Mesendoderm (in vitro differentiated cells): ENCODE results near the gene EEPD1.

Source experiments
- DNase-seq: peaks from one replicate; pipeline ENCODE4 v3.0.0; 2013
- H2AK5ac ChIP-seq: 2 replicates; pipeline ENCODE4 v1.6.1; 2013; ENCODE audit warnings: low read length, inconsistent platforms
- H2BK120ac ChIP-seq: 2 replicates; pipeline ENCODE4 v1.6.1; 2013; ENCODE audit warnings: low read depth, mild to moderate bottlenecking, low read length, moderate library complexity, mixed read lengths
- H2BK15ac ChIP-seq: replicated peaks from 2 replicates; pipeline ENCODE4 v1.6.1; 2013; ENCODE audit warnings: low read depth, mild to moderate bottlenecking, moderate library complexity
- H2BK5ac ChIP-seq: 2 replicates; pipeline ENCODE4 v1.6.1; 2013; ENCODE audit warnings: low read length, inconsistent platforms
- H3K18ac ChIP-seq: 2 replicates; pipeline ENCODE4 v1.6.1; 2013; ENCODE audit warnings: mild to moderate bottlenecking, low read length, mixed read lengths
- H3K23ac ChIP-seq: one replicate; pipeline ENCODE4 v1.6.1; 2013; ENCODE audit warnings: low read length
- H3K27ac ChIP-seq: 2 replicates; pipeline ENCODE4 v1.5.1; 2013; ENCODE audit warnings: low read depth, mild to moderate bottlenecking, inconsistent platforms, low read length, moderate library complexity
- H3K27me3 ChIP-seq: 2 replicates; pipeline ENCODE4 v1.6.1; 2013; ENCODE audit warnings: low read length, control low read depth, mild to moderate bottlenecking, inconsistent platforms; ENCODE audit not compliant: insufficient read depth, poor library complexity
- H3K36me3 ChIP-seq: 2 replicates; pipeline ENCODE4 v1.6.1; 2013; ENCODE audit warnings: low read length, inconsistent platforms; ENCODE audit not compliant: control insufficient read depth, insufficient read depth
- H3K4ac ChIP-seq: one replicate; pipeline ENCODE4 v1.6.1; 2013; ENCODE audit warnings: low read depth, mild to moderate bottlenecking, low read length, moderate library complexity
- H3K4me1 ChIP-seq: 2 replicates; pipeline ENCODE4 v1.6.1; 2013; ENCODE audit warnings: low read depth, low read length, inconsistent platforms; ENCODE audit not compliant: control insufficient read depth
- H3K4me2 ChIP-seq: 2 replicates; pipeline ENCODE4 v1.6.1; 2013; ENCODE audit warnings: low read length
- H3K4me3 ChIP-seq: 2 replicates; pipeline ENCODE4 v1.5.1; 2013; ENCODE audit warnings: mild to moderate bottlenecking, low read length
- H3K56ac ChIP-seq: one replicate; pipeline ENCODE4 v1.6.1; 2013; ENCODE audit warnings: low read length
- H3K79me1 ChIP-seq: 2 replicates; pipeline ENCODE4 v1.6.1; 2013; ENCODE audit warnings: low read length, inconsistent platforms
- H3K79me2 ChIP-seq: 2 replicates; pipeline ENCODE4 v1.6.1; 2013; ENCODE audit warnings: mild to moderate bottlenecking, low read length; ENCODE audit not compliant: control insufficient read depth, insufficient read depth
- H3K9ac ChIP-seq: 2 replicates; pipeline ENCODE4 v1.6.1; 2013; ENCODE audit warnings: low read length, inconsistent platforms
- H4K5ac ChIP-seq: one replicate; pipeline ENCODE4 v1.6.1; 2013; ENCODE audit warnings: low read length
- H4K8ac ChIP-seq: one replicate; pipeline ENCODE4 v1.6.1; 2013; ENCODE audit warnings: low read depth, mild to moderate bottlenecking, control low read depth, low read length, moderate library complexity
- WGBS: extraction: QIAGEN DNeasy Blood & Tissue Kit; methylation state at CpG from one replicate; pipeline ENCODE4 v1.1.7; 2013; ENCODE audit warnings: low lambda C conversion rate, missing lambda C conversion rate; ENCODE audit not compliant: insufficient coverage; ENCODE audit errors: extremely low coverage; 5-methylcytosine and 5-hydroxymethylcytosine counted together

Gene EEPD1

GRCh38 chr7:36300696-36301350, 147.8 kb downstream of the EEPD1 start:
- Histone ChIP-seq H3K79me2 (no peaks in the 10 kb centered on the region), H4K5ac (no peak overlapping the region), H3K27me3 (no peaks in the 10 kb centered on the region), H2BK5ac (no peak overlapping the region), H2AK5ac (no peak overlapping the region), H3K4me3 (no peak overlapping the region), H2BK15ac (no peak overlapping the region), H4K8ac (no peak overlapping the region), H3K27ac (peak overlapping the region; percentile 10), H3K4me1 (peaks cover 6% of the 10 kb centered on the region), H3K9ac (no peak overlapping the region), H3K4me2 (no peak overlapping the region), H3K4ac (no peak overlapping the region), H3K56ac (no peak overlapping the region), H3K18ac (peak overlapping the region; percentile 12), H3K23ac (no peak overlapping the region), H2BK120ac (no peak overlapping the region), H3K36me3 (no peaks in the 10 kb centered on the region), H3K79me1 (no peaks in the 10 kb centered on the region)
- WGBS: no CpG with 5 or more reads among the region's 9 CpGs
- DNase-seq: no peak

- Histone ChIP-seq H2BK120ac (no peak overlapping the region), H3K4me2 (no peak overlapping the region), H3K27ac (peak overlapping the region; percentile 18), H3K79me1 (no peaks in the 10 kb centered on the region), H3K23ac (no peak overlapping the region), H2AK5ac (no peak overlapping the region), H3K36me3 (no peaks in the 10 kb centered on the region), H2BK5ac (peak overlapping the region; percentile 67), H3K9ac (no peak overlapping the region), H4K8ac (no peak overlapping the region), H3K4ac (no peak overlapping the region), H3K79me2 (no peaks in the 10 kb centered on the region), H4K5ac (peak overlapping the region; percentile 73), H2BK15ac (no peak overlapping the region), H3K18ac (peak overlapping the region; percentile 24), H3K27me3 (no peaks in the 10 kb centered on the region), H3K4me1 (peaks cover 6% of the 10 kb centered on the region), H3K4me3 (no peak overlapping the region), H3K56ac (peak overlapping the region; percentile 79)
- peak; percentile 61 for DNase-seq
- WGBS: no CpG with 5 or more reads among the region's 15 CpGs
Observed at GRCh38 chr7:36301914-36302771, 149.1 kb downstream of the EEPD1 start.

- H3K4me3 ChIP-seq: no peak overlapping the region
- no peaks in the 10 kb centered on the region for H3K27me3 ChIP-seq
- H3K4me1 ChIP-seq: peaks cover 6% of the 10 kb centered on the region
- H3K23ac ChIP-seq: peak overlapping the region; percentile 83
- H2BK120ac ChIP-seq: no peak overlapping the region
- H4K5ac ChIP-seq: no peak overlapping the region
- H3K79me2 ChIP-seq: no peaks in the 10 kb centered on the region
- no peak overlapping the region for H3K27ac ChIP-seq
- H2BK5ac ChIP-seq: no peak overlapping the region
- no peak overlapping the region for H4K8ac ChIP-seq
- H3K56ac ChIP-seq: peak overlapping the region; percentile 15
- H2AK5ac ChIP-seq: peak overlapping the region; percentile 36
- H3K36me3 ChIP-seq: no peaks in the 10 kb centered on the region
- H3K79me1 ChIP-seq: no peaks in the 10 kb centered on the region
- H2BK15ac ChIP-seq: no peak overlapping the region
- no peak overlapping the region for H3K18ac ChIP-seq
- no peak overlapping the region for H3K4ac ChIP-seq
- no CpG with 5 or more reads among the region's 8 CpGs for WGBS
- H3K4me2 ChIP-seq: no peak overlapping the region
- no peak overlapping the region for H3K9ac ChIP-seq
- DNase-seq: no peak
Observed at GRCh38 chr7:36303202-36304098, 150.4 kb downstream of the EEPD1 start.

- Histone ChIP-seq H2AK5ac (no peak overlapping the region), H3K36me3 (no peaks in the 10 kb centered on the region), H3K4me2 (no peak overlapping the region), H3K27me3 (no peaks in the 10 kb centered on the region), H3K23ac (no peak overlapping the region), H3K27ac (no peak overlapping the region), H3K4me1 (peaks cover 6% of the 10 kb centered on the region), H3K4ac (no peak overlapping the region), H2BK120ac (no peak overlapping the region), H3K79me1 (no peaks in the 10 kb centered on the region), H3K9ac (no peak overlapping the region), H4K8ac (no peak overlapping the region), H3K18ac (no peak overlapping the region), H3K79me2 (no peaks in the 10 kb centered on the region), H3K4me3 (no peak overlapping the region), H2BK15ac (no peak overlapping the region), H4K5ac (no peak overlapping the region), H2BK5ac (no peak overlapping the region), H3K56ac (no peak overlapping the region)
- WGBS: no CpG with 5 or more reads among the region's 6 CpGs
- no peak for DNase-seq
Observed at GRCh38 chr7:36304099-36304425, 151.0 kb downstream of the EEPD1 start.

GRCh38 chr7:36305226-36305625, 152.2 kb downstream of the EEPD1 start:
- no peak for DNase-seq
- no CpG with 5 or more reads among the region's 18 CpGs for WGBS
- no peak overlapping the region for H2BK120ac ChIP-seq

More at GRCh38 chr7:36305226-36305625, 152.2 kb downstream of the EEPD1 start:
- H2AK5ac ChIP-seq: peak overlapping the region; percentile 65
- no peak overlapping the region for H3K4ac ChIP-seq
- H3K27me3 ChIP-seq: no peaks in the 10 kb centered on the region
- H3K27ac ChIP-seq: no peak overlapping the region
- peaks cover 6% of the 10 kb centered on the region for H3K4me1 ChIP-seq
- no peak overlapping the region for H3K9ac ChIP-seq
- no peaks in the 10 kb centered on the region for H3K79me2 ChIP-seq
- H2BK5ac ChIP-seq: no peak overlapping the region
- H3K56ac ChIP-seq: no peak overlapping the region
- H3K4me2 ChIP-seq: no peak overlapping the region
- no peaks in the 10 kb centered on the region for H3K36me3 ChIP-seq
- H3K23ac ChIP-seq: no peak overlapping the region
- no peaks in the 10 kb centered on the region for H3K79me1 ChIP-seq
- H3K18ac ChIP-seq: no peak overlapping the region
- H2BK15ac ChIP-seq: no peak overlapping the region
- H4K8ac ChIP-seq: no peak overlapping the region
- no peak overlapping the region for H4K5ac ChIP-seq
- no peak overlapping the region for H3K4me3 ChIP-seq
